Nephron progenitor cell (in vitro differentiated cells): Measurements from ENCODE around the gene SEMA5B.
A peak's percentile ranks its signal among the peaks of the same experiment; 100 is the strongest.

ENCODE experiments used
- DNase-seq: peaks from one replicate; pipeline ENCODE4 v3.0.0; 2021
- H3K27ac Mint-ChIP-seq: 2 replicates; pipeline ENCODE4 v1.8.0; 2021; ENCODE audit warnings: mild to moderate bottlenecking, moderate library complexity, mixed read lengths
- H3K27me3 Mint-ChIP-seq: 2 replicates; pipeline ENCODE4 v1.8.0; 2021; ENCODE audit warnings: mild to moderate bottlenecking, low read depth, mixed read lengths; ENCODE audit not compliant: poor library complexity
- H3K36me3 Mint-ChIP-seq: 2 replicates; pipeline ENCODE4 v1.8.0; 2021; ENCODE audit warnings: low read depth, mixed read lengths
- H3K4me1 Mint-ChIP-seq: 2 replicates; pipeline ENCODE4 v1.8.0; 2021; ENCODE audit warnings: mixed read lengths
- H3K4me3 Mint-ChIP-seq: 2 replicates; pipeline ENCODE4 v1.8.0; 2021; ENCODE audit warnings: mild to moderate bottlenecking, moderate library complexity, mixed read lengths
- H3K9me3 Mint-ChIP-seq: 2 replicates; pipeline ENCODE4 v1.8.0; 2021; ENCODE audit warnings: mild to moderate bottlenecking, moderate library complexity, mixed read lengths
- CTCF ChIP-seq: fragments of 200-600 bp; sonication (generic); IDR thresholded peaks from 2 replicates; pipeline ENCODE4 v1.5.0; 2021; ENCODE audit warnings: antibody characterized with exemption

The SEMA5B gene

GRCh38 chr3:122948408-122948807, 79.2 kb downstream of the SEMA5B start:
- peaks cover 8% of the 10 kb centered on the region for H3K27me3 Mint-ChIP-seq
- no peak for TF ChIP-seq CTCF
- H3K36me3 Mint-ChIP-seq = no peaks in the 10 kb centered on the region
- H3K27ac Mint-ChIP-seq = no peak overlapping the region
- H3K9me3 Mint-ChIP-seq = peaks cover 6% of the 10 kb centered on the region
- peak; percentile 16 for DNase-seq
- H3K4me1 Mint-ChIP-seq = peaks cover 36% of the 10 kb centered on the region
- no peak overlapping the region for H3K4me3 Mint-ChIP-seq

- Mint-ChIP-seq H3K9me3 (peaks cover 6% of the 10 kb centered on the region), H3K27me3 (peaks cover 8% of the 10 kb centered on the region), H3K4me1 (peaks cover 35% of the 10 kb centered on the region), H3K36me3 (no peaks in the 10 kb centered on the region), H3K4me3 (no peak overlapping the region), H3K27ac (no peak overlapping the region)
- no peak for DNase-seq
- TF ChIP-seq CTCF = no peak
Measured at GRCh38 chr3:122947738-122948137, 79.8 kb downstream of the SEMA5B start.

- Mint-ChIP-seq H3K27ac (no peak overlapping the region), H3K4me3 (no peak overlapping the region), H3K36me3 (no peaks in the 10 kb centered on the region), H3K27me3 (peaks cover 8% of the 10 kb centered on the region), H3K4me1 (peaks cover 30% of the 10 kb centered on the region), H3K9me3 (peaks cover 6% of the 10 kb centered on the region)
- DNase-seq = no peak
- TF ChIP-seq CTCF = no peak
Measured at GRCh38 chr3:122947196-122947595, 80.4 kb downstream of the SEMA5B start.

- TF ChIP-seq CTCF = no peak
- DNase-seq = no peak
- Mint-ChIP-seq H3K4me3 (no peak overlapping the region), H3K9me3 (peaks cover 6% of the 10 kb centered on the region), H3K4me1 (peaks cover 23% of the 10 kb centered on the region), H3K27me3 (peaks cover 8% of the 10 kb centered on the region), H3K27ac (no peak overlapping the region), H3K36me3 (no peaks in the 10 kb centered on the region)
Measured at GRCh38 chr3:122946185-122946584, 81.4 kb downstream of the SEMA5B start.

GRCh38 chr3:122945230-122945629, 82.3 kb downstream of the SEMA5B start:
- TF ChIP-seq CTCF = no peak
- peaks cover 23% of the 10 kb centered on the region for H3K4me1 Mint-ChIP-seq
- no peak for DNase-seq
- peaks cover 2% of the 10 kb centered on the region for H3K9me3 Mint-ChIP-seq
- H3K36me3 Mint-ChIP-seq = no peaks in the 10 kb centered on the region
- H3K27me3 Mint-ChIP-seq = peaks cover 12% of the 10 kb centered on the region
- H3K27ac Mint-ChIP-seq = no peak overlapping the region
- H3K4me3 Mint-ChIP-seq = no peak overlapping the region

GRCh38 chr3:122944671-122945161, 82.8 kb downstream of the SEMA5B start:
- no peak for TF ChIP-seq CTCF
- H3K36me3 Mint-ChIP-seq = no peaks in the 10 kb centered on the region
- no peak overlapping the region for H3K27ac Mint-ChIP-seq
- H3K9me3 Mint-ChIP-seq = no peaks in the 10 kb centered on the region
- no peak overlapping the region for H3K4me3 Mint-ChIP-seq
- peaks cover 23% of the 10 kb centered on the region for H3K4me1 Mint-ChIP-seq
- H3K27me3 Mint-ChIP-seq = peaks cover 12% of the 10 kb centered on the region
- no peak for DNase-seq
